BJ (cell line): ENCODE data around the gene AGXT. TPM values are rescaled to one million over a fixed set of nuclear protein-coding genes. Genes with fewer than 3 reads are reported as not detected.

Source experiments
- CTCF ChIA-PET: fragments of 350-600 bp; formaldehyde crosslinking; extraction: SDS; loops from one replicate; lab custom pipeline; 2021; ENCODE audit warnings: antibody characterized with exemption, inconsistent platforms; lab: Yijun Ruan, JAX
- POLR2A ChIA-PET: fragments of 300-600 bp; sonication (Branson Sonifier 250); formaldehyde crosslinking; extraction: SDS; loops from one replicate; lab custom pipeline; 2021; ENCODE audit warnings: antibody characterized with exemption; lab: Charles Lee
- DNase-seq: peaks from one replicate; pipeline ENCODE4 v3.0.0-alpha.2; 2011; ENCODE audit warnings: low read depth
- H3K27me3 ChIP-seq: 2 replicates; pipeline ENCODE4 v1.6.0; 2011; ENCODE audit warnings: low read length; ENCODE audit not compliant: control insufficient read depth, insufficient read depth
- H3K36me3 ChIP-seq: 2 replicates; pipeline ENCODE4 v1.5.1; 2011; ENCODE audit warnings: low read length; ENCODE audit not compliant: control insufficient read depth, insufficient read depth
- H3K4me3 ChIP-seq: 2 replicates; pipeline ENCODE4 v1.5.1; 2011; ENCODE audit warnings: low read depth, mild to moderate bottlenecking, control low read depth, low read length
- polyA plus RNA-seq: library from polyadenylated mRNA; depleted of rRNA; stranded (reverse); fragments of >200 nt; gene quantifications from 2 replicates; pipeline ENCODE4 v1.2.3, GENCODE V29; 2011
- TF ChIP-seq, protein P1 (sequence below): IDR thresholded peaks from 2 replicates; pipeline ENCODE4 v1.5.1; 2011; ENCODE audit warnings: low read depth, mild to moderate bottlenecking, control low read depth, inconsistent platforms, low read length, moderate library complexity; ENCODE audit not compliant: insufficient read depth

Gene AGXT
- polyA plus RNA-seq, 1 experiment, result not detected

DNA sequence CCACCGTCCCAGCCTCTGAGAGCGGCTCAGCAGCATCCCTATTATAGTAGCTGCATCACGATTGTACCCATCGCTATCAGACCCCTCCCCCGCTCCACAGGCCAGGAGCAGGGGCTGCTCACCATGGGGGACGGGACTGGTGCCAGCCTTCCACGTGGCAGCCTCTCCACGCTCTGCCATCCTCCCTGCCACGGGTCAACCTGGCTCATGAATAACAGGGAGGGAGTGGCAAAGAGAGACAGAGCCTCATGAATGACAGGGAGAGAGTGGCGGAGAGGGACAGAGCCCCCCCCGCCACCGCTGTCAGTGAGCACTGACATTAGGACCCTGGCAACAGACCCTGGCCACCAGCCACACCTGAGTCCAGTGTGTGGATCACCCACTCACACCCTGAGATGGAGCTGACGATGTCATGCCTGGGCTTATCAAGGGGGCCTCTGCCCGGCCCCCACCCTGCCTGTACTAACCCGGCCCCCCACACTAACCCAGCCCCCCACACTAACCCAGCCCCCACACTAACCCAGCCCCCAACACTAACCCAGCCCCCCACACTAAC, 54.4 kb downstream of the AGXT start:
- DNase-seq, result no peak
- Histone ChIP-seq H3K4me3 (no peak overlapping the region), H3K36me3 (no peaks in the 10 kb centered on the region), H3K27me3 (no peaks in the 10 kb centered on the region)
- TF ChIP-seq, protein P1, sequence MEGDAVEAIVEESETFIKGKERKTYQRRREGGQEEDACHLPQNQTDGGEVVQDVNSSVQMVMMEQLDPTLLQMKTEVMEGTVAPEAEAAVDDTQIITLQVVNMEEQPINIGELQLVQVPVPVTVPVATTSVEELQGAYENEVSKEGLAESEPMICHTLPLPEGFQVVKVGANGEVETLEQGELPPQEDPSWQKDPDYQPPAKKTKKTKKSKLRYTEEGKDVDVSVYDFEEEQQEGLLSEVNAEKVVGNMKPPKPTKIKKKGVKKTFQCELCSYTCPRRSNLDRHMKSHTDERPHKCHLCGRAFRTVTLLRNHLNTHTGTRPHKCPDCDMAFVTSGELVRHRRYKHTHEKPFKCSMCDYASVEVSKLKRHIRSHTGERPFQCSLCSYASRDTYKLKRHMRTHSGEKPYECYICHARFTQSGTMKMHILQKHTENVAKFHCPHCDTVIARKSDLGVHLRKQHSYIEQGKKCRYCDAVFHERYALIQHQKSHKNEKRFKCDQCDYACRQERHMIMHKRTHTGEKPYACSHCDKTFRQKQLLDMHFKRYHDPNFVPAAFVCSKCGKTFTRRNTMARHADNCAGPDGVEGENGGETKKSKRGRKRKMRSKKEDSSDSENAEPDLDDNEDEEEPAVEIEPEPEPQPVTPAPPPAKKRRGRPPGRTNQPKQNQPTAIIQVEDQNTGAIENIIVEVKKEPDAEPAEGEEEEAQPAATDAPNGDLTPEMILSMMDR, result no peak
- ChIA-PET POLR2A (no interaction called here), CTCF (no interaction called here)

DNA sequence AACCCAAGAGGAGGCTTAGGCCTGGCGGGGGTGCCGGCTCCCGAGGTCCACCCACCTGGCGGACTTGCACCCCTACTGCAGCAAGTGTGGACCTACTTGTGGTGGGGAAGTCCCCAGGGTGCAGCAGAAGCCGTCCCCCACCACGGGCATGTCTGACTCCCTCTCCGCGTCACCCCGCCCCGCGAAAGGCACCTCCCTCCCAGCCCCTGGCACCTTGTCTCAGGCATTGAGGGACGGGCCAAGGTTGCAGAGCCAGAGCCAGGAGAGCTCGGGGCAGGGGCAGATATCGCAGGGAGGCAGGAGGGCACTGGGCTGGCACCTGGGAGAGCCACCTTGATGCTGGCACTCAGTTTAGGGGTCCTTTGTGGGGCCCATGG, 56.6 kb downstream of the AGXT start:
- no peak for DNase-seq
- CTCF ChIA-PET, result no interaction called here
- POLR2A ChIA-PET, result no interaction called here
- Histone ChIP-seq H3K4me3 (no peak overlapping the region), H3K27me3 (no peaks in the 10 kb centered on the region), H3K36me3 (no peaks in the 10 kb centered on the region)
- TF ChIP-seq, protein P1, result no peak

DNA sequence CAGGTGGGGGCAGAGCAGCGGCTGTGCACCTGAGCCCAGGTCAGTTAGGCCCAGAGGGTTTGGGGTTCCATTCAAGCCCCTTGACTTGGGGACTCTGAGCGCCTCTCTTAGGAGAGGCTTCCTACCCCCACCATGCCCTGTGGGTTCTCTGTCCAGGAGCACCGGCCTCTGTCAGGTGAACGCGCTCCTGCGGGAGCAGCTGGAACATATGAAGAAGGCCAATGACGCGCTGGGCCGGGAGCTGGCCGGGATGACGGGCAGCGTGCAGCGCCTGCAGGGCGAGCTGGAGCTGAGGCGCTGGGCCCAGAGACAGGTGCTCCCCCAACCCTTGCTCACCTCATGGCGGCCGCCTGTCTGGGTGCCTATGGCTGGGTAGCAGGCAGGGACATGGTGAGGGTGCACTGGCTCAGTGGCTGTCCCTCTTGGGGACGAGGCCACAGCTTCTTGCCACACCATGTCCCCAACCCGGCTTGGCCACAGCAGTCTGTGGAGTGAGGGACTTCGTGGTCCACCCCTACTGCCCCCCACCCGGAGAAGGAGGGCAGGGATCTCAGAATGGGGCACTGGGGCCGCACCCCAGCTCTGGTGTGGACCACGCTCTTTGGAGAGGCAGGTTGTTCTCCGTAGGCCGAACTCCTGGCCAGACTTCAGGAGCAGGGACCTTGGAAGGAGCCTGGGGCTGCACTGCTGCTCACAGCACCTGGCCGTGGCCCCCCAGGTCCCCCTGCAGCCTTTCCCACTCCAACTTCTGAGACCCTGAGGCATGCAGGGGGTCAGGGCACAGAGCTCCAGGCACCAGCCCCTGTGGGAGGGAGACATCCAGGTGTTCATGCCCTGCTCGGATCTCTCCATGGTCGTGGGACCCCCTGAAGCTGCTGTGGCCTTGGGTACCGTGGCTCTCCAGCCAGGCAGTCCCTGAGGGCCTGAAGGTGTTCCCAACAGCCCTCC, 57.2 kb downstream of the AGXT start:
- TF ChIP-seq, protein P1, result no peak
- CTCF ChIA-PET, result interaction anchor here (1.5 to 2.7 kb wide), 2 partner anchors 9 to 12 kb away, joined by 4 to 14 read pairs; no protein-coding TSS in a partner anchor
- no peak for DNase-seq
- no peaks in the 10 kb centered on the region for H3K36me3 ChIP-seq
- no peak overlapping the region for H3K4me3 ChIP-seq
- no peaks in the 10 kb centered on the region for H3K27me3 ChIP-seq
- POLR2A ChIA-PET, result no interaction called here

DNA sequence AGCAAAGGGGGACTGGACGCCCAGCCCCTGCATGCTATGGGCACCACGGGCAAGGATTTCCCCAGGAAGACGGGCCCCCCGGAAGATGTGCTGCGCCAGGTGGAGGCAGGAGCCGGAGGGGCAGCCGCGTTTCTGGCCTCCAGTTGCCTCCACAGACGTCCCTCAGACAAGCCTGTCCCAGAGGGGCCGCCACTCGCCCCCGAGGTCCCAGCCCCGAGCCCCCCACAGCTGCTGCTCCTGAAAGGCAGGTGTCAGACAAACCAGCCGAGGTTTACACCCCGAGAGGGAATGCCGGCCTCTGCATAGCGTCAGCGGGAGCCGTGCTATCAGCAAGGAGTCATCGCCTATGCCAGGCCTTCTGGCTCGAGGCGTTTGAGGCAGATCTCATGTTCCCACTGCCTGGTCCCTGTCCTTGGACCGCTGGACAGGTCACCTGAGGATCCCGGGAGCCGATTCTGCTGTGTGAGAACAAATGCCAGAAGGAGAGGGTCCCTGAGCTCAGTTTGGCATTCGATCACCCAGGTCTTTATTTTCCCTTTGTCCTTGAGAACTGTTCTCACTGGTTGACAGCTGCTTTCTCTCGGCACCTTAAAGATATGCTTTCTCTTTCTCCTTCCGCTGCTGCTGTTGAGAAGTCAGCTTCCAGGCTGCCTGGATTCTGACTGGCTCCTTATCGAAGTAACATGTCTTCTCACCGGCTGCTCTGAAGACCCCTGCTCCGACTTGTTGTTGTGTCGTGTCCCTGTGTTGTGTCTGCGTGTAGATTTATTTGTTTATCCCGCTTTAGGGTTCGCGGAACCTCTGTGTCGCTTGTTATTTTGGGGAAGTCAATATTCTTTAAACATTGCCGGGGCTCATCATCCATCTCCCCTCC, 58.1 kb downstream of the AGXT start:
- POLR2A ChIA-PET, result no interaction called here

More for the DNA sequence above, 58.1 kb downstream of the AGXT start:
- no peak overlapping the region for H3K4me3 ChIP-seq
- H3K36me3 ChIP-seq, result no peaks in the 10 kb centered on the region
- H3K27me3 ChIP-seq, result no peaks in the 10 kb centered on the region
- TF ChIP-seq, protein P1, result no peak
- CTCF ChIA-PET, result interaction anchor here (1.3 to 2.7 kb wide), 3 partner anchors 9 to 12 kb away, joined by 3 to 14 read pairs (median 4); no protein-coding TSS in a partner anchor
- DNase-seq, result no peak
